Panc1 (cell line): Measurements from ENCODE around the gene UPB1. TPM values are rescaled to one million over a fixed set of nuclear protein-coding genes. Genes with fewer than 3 reads are reported as not detected.

Source experiments
- ATAC-seq: fragments of 200-7000 bp; cut with Tn5 transposase; 2 replicates; pipeline ENCODE4 v1.9.1; 2020; ENCODE audit warnings: mild to moderate bottlenecking, moderate library complexity
- BruUV-seq: library from RNA; stranded (reverse); fragments of 400-500 nt; replicated peaks from 2 replicates; lab custom pipeline; 2021; lab: Mats Ljungman, UMichigan
- CTCF ChIA-PET: fragments of 300-600 bp; sonication (Branson Sonifier 250); formaldehyde crosslinking; loops from one replicate; lab custom pipeline; 2022; ENCODE audit warnings: antibody characterized with exemption; lab: Charles Lee
- POLR2A ChIA-PET: fragments of 300-600 bp; sonication (Branson Sonifier 250); formaldehyde crosslinking; loops from one replicate; lab custom pipeline; 2022; ENCODE audit warnings: antibody characterized with exemption; lab: Charles Lee
- DNase-seq: peaks from one replicate; pipeline ENCODE4 v3.0.0-alpha.2; 2010; ENCODE audit warnings: low read depth, low spot score
- H3K27ac ChIP-seq: 2 replicates; pipeline ENCODE4 v1.5.1; 2011; ENCODE audit warnings: mild to moderate bottlenecking, low read length, inconsistent platforms
- H3K27me3 ChIP-seq: fragments of 200-500 bp; sonication (Bioruptor generic); 2 replicates; pipeline ENCODE4 v1.6.0; 2014; ENCODE audit warnings: low read length, inconsistent platforms; ENCODE audit not compliant: control insufficient read depth, insufficient read depth
- H3K36me3 ChIP-seq: fragments of 200-500 bp; sonication (Bioruptor generic); 2 replicates; pipeline ENCODE4 v1.5.1; 2014; ENCODE audit warnings: inconsistent platforms, mild to moderate bottlenecking, low read length, moderate library complexity; ENCODE audit not compliant: control insufficient read depth, insufficient read depth
- H3K4me1 ChIP-seq: 2 replicates; pipeline ENCODE4 v1.5.1; 2011; ENCODE audit warnings: inconsistent platforms, mild to moderate bottlenecking, low read length, moderate library complexity; ENCODE audit not compliant: control insufficient read depth, insufficient read depth
- H3K4me3 ChIP-seq, 2 experiments: 2 replicates each; pipeline ENCODE4 v1.5.1; 2011 to 2012; ENCODE audit warnings: low read depth in 2 of 2, low read length in 2 of 2, mild to moderate bottlenecking in 2 of 2, inconsistent platforms in 1 of 2, moderate library complexity in 1 of 2
- H3K9me3 ChIP-seq: fragments of 200-500 bp; sonication (Bioruptor generic); 2 replicates; pipeline ENCODE4 v1.5.1; 2014; ENCODE audit warnings: low read depth, mild to moderate bottlenecking, inconsistent platforms, low read length, moderate library complexity; ENCODE audit not compliant: control insufficient read depth, insufficient read depth
- POLR2AphosphoS5 ChIP-seq: IDR thresholded peaks from 2 replicates; pipeline ENCODE4 v1.6.1; 2012; ENCODE audit warnings: mild to moderate bottlenecking, low read depth, low read length, moderate library complexity
- SIN3A ChIP-seq: IDR thresholded peaks from 2 replicates; pipeline ENCODE4 v1.6.1; 2012; ENCODE audit warnings: low read depth, mild to moderate bottlenecking, low read length, moderate library complexity, borderline replicate concordance; ENCODE audit not compliant: insufficient read depth
- TCF7L2 ChIP-seq: IDR thresholded peaks from 2 replicates; pipeline ENCODE4 v1.6.1; 2011; ENCODE audit warnings: mild to moderate bottlenecking, low read depth, low read length, inconsistent platforms
- in situ Hi-C: cut with HindIII; loops from 2 replicates; pipeline ENCODE4 v1.10.0; 2016; ENCODE audit warnings: low sequenced_read_pairs, low pct_unique_long_range_greater_than_20kb
- intact Hi-C: fragments of 100-400 bp; cut with micrococcal nuclease; formaldehyde crosslinking; loops from one replicate; pipeline ENCODE4 v1.10.0; 2022; ENCODE audit not compliant: unreplicated experiment
- total RNA-seq: library from RNA; stranded (reverse); gene quantifications from one replicate; pipeline ENCODE4 v1.2.1, GENCODE V29; 2021; ENCODE audit not compliant: unreplicated experiment
- TF ChIP-seq, protein P1 (sequence below), 2 experiments: IDR thresholded peaks; 2 replicates each; pipeline ENCODE4 v1.6.1; 2011 to 2012; ENCODE audit warnings: low read depth in 2 of 2, control low read depth in 1 of 2, low read length in 1 of 2, mild to moderate bottlenecking in 1 of 2, moderate library complexity in 1 of 2; ENCODE audit not compliant: insufficient read depth in 1 of 2
- TF ChIP-seq, protein P2 (sequence below): fragments of 450-650 bp; IDR thresholded peaks from 2 replicates; pipeline ENCODE4 v1.5.1; 2017; ENCODE audit warnings: mild to moderate bottlenecking

The UPB1 gene
- total RNA-seq, 1 experiment from 2014 or later, result 0.10 TPM

DNA sequence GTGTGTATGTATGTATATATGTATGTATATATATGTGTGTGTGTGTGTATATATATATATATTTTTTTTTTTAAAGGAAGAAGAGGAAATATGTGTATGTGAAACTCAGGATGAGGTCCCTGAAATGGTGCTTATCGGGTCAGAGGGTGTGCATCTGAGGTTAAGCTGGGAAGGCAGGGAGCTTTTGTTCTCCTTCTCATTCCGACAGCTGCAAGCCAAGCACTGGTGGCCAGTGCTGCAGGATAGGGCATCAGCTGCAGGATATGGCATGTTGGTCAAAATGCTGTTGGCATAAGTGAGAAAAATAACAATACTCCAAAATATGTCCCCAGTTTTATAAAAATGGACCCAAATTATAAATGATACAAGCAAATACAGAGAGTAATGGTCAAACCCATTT, 68.1 kb downstream of the UPB1 start:
- ATAC-seq, result no peak
- Histone ChIP-seq H3K36me3 (peaks cover 9% of the 10 kb centered on the region), H3K4me1 (no peaks in the 10 kb centered on the region), H3K27me3 (no peaks in the 10 kb centered on the region), H3K9me3 (no peaks in the 10 kb centered on the region), H3K27ac (no peak overlapping the region), H3K4me3 (no peak overlapping the region)
- BruUV-seq, result no TSS peak
- TF ChIP-seq, protein P1, sequence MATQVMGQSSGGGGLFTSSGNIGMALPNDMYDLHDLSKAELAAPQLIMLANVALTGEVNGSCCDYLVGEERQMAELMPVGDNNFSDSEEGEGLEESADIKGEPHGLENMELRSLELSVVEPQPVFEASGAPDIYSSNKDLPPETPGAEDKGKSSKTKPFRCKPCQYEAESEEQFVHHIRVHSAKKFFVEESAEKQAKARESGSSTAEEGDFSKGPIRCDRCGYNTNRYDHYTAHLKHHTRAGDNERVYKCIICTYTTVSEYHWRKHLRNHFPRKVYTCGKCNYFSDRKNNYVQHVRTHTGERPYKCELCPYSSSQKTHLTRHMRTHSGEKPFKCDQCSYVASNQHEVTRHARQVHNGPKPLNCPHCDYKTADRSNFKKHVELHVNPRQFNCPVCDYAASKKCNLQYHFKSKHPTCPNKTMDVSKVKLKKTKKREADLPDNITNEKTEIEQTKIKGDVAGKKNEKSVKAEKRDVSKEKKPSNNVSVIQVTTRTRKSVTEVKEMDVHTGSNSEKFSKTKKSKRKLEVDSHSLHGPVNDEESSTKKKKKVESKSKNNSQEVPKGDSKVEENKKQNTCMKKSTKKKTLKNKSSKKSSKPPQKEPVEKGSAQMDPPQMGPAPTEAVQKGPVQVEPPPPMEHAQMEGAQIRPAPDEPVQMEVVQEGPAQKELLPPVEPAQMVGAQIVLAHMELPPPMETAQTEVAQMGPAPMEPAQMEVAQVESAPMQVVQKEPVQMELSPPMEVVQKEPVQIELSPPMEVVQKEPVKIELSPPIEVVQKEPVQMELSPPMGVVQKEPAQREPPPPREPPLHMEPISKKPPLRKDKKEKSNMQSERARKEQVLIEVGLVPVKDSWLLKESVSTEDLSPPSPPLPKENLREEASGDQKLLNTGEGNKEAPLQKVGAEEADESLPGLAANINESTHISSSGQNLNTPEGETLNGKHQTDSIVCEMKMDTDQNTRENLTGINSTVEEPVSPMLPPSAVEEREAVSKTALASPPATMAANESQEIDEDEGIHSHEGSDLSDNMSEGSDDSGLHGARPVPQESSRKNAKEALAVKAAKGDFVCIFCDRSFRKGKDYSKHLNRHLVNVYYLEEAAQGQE (IDR thresholded peaks at IDR 0.05; ENCODE audit: insufficient read depth in 1 of 2, low read depth in 2 of 2, low read length in 1 of 2), result no peak
- TF ChIP-seq SIN3A (no peak), POLR2AphosphoS5 (no peak), TCF7L2 (no peak)
- TF ChIP-seq, protein P2, sequence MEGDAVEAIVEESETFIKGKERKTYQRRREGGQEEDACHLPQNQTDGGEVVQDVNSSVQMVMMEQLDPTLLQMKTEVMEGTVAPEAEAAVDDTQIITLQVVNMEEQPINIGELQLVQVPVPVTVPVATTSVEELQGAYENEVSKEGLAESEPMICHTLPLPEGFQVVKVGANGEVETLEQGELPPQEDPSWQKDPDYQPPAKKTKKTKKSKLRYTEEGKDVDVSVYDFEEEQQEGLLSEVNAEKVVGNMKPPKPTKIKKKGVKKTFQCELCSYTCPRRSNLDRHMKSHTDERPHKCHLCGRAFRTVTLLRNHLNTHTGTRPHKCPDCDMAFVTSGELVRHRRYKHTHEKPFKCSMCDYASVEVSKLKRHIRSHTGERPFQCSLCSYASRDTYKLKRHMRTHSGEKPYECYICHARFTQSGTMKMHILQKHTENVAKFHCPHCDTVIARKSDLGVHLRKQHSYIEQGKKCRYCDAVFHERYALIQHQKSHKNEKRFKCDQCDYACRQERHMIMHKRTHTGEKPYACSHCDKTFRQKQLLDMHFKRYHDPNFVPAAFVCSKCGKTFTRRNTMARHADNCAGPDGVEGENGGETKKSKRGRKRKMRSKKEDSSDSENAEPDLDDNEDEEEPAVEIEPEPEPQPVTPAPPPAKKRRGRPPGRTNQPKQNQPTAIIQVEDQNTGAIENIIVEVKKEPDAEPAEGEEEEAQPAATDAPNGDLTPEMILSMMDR, result no peak
- in situ Hi-C loops (no loop called here), intact Hi-C loops (no loop called here)
- POLR2A ChIA-PET, result no interaction called here
- CTCF ChIA-PET, result no interaction called here
- no peak for DNase-seq

DNA sequence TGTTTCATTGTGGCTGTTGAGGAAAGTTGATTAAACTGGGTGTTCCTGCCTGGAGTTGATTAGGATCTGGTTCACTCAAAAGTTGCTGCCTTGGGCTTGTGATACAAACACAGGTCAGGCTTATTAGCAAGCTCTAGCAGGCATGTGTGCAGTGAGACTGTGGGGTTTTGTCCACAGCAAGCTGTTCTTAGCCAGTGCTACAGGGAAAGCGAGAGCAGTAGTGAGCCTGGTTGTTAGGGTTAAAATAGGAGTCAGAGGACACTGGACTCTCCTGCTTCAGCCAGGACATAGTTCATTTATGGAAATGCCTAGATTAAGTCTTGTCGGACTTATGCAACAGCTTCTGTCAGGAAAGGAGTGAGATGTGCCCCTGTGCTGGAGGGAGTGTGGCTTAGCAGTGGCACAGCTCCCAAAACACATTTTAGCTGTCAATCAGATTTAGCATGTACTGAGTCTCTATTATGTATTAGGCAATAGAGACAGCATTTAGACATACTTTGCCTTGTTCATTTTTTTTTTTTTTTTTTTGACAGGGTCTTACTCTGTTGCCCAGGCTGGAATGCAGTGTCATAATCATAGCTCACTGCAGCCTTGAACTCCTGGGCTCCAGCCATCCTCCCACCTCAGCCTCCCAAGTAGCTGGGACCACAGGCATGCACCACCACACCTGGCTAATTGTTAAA, 69.4 kb downstream of the UPB1 start:
- Histone ChIP-seq H3K9me3 (no peaks in the 10 kb centered on the region), H3K4me1 (no peaks in the 10 kb centered on the region), H3K27ac (no peak overlapping the region), H3K4me3 (no peak overlapping the region), H3K36me3 (peaks cover 8% of the 10 kb centered on the region), H3K27me3 (no peaks in the 10 kb centered on the region)
- DNase-seq (no peak), ATAC-seq (0 out of 2 replicates have a peak, but pooled peaks have one; percentile 53)
- BruUV-seq, result no TSS peak
- intact Hi-C loops, result no loop called here
- in situ Hi-C loops, result no loop called here
- ChIA-PET POLR2A (interaction anchor here (0.6 to 0.7 kb wide), 2 partner anchors 9 to 111 kb away, joined by 9 to 14 read pairs; no protein-coding TSS in a partner anchor), CTCF (no interaction called here)
- no peak for TF ChIP-seq POLR2AphosphoS5
- no peak for TF ChIP-seq TCF7L2
- TF ChIP-seq, protein P2, result no peak
- TF ChIP-seq, protein P1 (IDR thresholded peaks at IDR 0.05; ENCODE audit: insufficient read depth in 1 of 2, low read depth in 2 of 2, low read length in 1 of 2), result no peak
- no peak for TF ChIP-seq SIN3A
